Measurements from ENCODE around the gene COP1.

- no peak for TF ChIP-seq CTCF (IDR thresholded peaks at IDR 0.05)
- no peak for TF ChIP-seq POLR2A (IDR thresholded peaks at IDR 0.05)
Measured at GRCh38 chr1:176098560-176098959, 108.5 kb downstream of the COP1 start.
